HFFc6 (cell line): ENCODE data around the gene ZNF142. TPM values are rescaled to one million over a fixed set of nuclear protein-coding genes. Genes with fewer than 3 reads are reported as not detected.

Experiments
- DNase-seq: peaks from one replicate; pipeline ENCODE4 v3.0.0-alpha.2; 2018
- H3K27ac Mint-ChIP-seq: 2 replicates; pipeline ENCODE4 v1.8.0; 2020; ENCODE audit warnings: mild to moderate bottlenecking, mixed read lengths
- H3K27me3 Mint-ChIP-seq: 2 replicates; pipeline ENCODE4 v1.8.0; 2021; ENCODE audit warnings: mild to moderate bottlenecking, moderate library complexity, mixed read lengths; ENCODE audit not compliant: insufficient read depth
- H3K36me3 Mint-ChIP-seq: 2 replicates; pipeline ENCODE4 v1.8.0; 2021; ENCODE audit warnings: low read depth, mixed read lengths
- H3K4me1 Mint-ChIP-seq: 2 replicates; pipeline ENCODE4 v1.8.0; 2020; ENCODE audit warnings: low read depth, mixed read lengths
- H3K4me3 Mint-ChIP-seq: 2 replicates; pipeline ENCODE4 v1.8.0; 2020; ENCODE audit warnings: mild to moderate bottlenecking, moderate library complexity, mixed read lengths
- H3K9me3 Mint-ChIP-seq: 2 replicates; pipeline ENCODE4 v1.8.0; 2020; ENCODE audit warnings: mild to moderate bottlenecking, mixed read lengths
- total RNA-seq, 6 experiments: library from RNA; stranded (reverse); fragmentation: NEBNext Ultra II Directional; extraction: Animal tissue kit (Norgen Biotek cat#: 25700); gene quantifications; 2 replicates in 1 of 6; 3 replicates in 5 of 6; pipeline ENCODE4 v1.2.3, GENCODE V29; 2021
- TF ChIP-seq, protein P1 (sequence below): fragments of 200-600 bp; sonication (generic); IDR thresholded peaks from 2 replicates; pipeline ENCODE4 v1.5.0; 2021; ENCODE audit warnings: antibody characterized with exemption, mild to moderate bottlenecking

The ZNF142 gene
- total RNA-seq, 6 experiments from 2014 or later: 21.2 to 24.9 (median 23.5) TPM

DNA sequence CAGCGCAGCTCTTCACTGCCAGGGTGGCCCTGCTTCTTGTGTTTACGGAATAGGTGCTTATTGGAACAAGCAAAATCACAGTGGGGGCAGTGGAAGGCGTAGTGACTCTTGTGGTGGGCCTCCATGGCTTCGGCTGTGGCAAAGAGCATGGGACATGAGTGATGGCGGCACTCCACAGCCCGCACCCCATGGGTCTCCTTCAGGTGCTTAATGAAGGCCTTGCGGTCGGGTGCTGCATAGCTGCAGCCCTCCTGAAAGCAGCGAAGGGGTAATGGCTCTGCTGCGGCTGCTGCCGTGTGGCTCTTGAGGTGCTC lies 10.7 kb downstream of the ZNF142 start:
- no peak overlapping the region for H3K4me3 Mint-ChIP-seq
- H3K36me3 Mint-ChIP-seq: peaks cover 22% of the 10 kb centered on the region
- peaks cover 11% of the 10 kb centered on the region for H3K4me1 Mint-ChIP-seq
- no peak overlapping the region for H3K27ac Mint-ChIP-seq
- TF ChIP-seq, protein P1, sequence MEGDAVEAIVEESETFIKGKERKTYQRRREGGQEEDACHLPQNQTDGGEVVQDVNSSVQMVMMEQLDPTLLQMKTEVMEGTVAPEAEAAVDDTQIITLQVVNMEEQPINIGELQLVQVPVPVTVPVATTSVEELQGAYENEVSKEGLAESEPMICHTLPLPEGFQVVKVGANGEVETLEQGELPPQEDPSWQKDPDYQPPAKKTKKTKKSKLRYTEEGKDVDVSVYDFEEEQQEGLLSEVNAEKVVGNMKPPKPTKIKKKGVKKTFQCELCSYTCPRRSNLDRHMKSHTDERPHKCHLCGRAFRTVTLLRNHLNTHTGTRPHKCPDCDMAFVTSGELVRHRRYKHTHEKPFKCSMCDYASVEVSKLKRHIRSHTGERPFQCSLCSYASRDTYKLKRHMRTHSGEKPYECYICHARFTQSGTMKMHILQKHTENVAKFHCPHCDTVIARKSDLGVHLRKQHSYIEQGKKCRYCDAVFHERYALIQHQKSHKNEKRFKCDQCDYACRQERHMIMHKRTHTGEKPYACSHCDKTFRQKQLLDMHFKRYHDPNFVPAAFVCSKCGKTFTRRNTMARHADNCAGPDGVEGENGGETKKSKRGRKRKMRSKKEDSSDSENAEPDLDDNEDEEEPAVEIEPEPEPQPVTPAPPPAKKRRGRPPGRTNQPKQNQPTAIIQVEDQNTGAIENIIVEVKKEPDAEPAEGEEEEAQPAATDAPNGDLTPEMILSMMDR: peak; percentile 44; the same call in 1 of the 2 replicates
- H3K9me3 Mint-ChIP-seq: no peaks in the 10 kb centered on the region
- DNase-seq: no peak
- no peaks in the 10 kb centered on the region; the same call in 1 of the 2 replicates for H3K27me3 Mint-ChIP-seq

- H3K27me3 Mint-ChIP-seq: no peaks in the 10 kb centered on the region; the same call in 1 of the 2 replicates
- H3K4me3 Mint-ChIP-seq: no peak overlapping the region
- H3K27ac Mint-ChIP-seq: no peak overlapping the region; the same call in 1 of the 2 replicates
- peak; percentile 50 for DNase-seq
- H3K9me3 Mint-ChIP-seq: no peaks in the 10 kb centered on the region
- TF ChIP-seq, protein P1: peak; percentile 92
- H3K36me3 Mint-ChIP-seq: peaks cover 22% of the 10 kb centered on the region
- peaks cover 11% of the 10 kb centered on the region for H3K4me1 Mint-ChIP-seq
Observed at GRCh38 chr2:218648088-218648786, 11.2 kb downstream of the ZNF142 start.

DNA sequence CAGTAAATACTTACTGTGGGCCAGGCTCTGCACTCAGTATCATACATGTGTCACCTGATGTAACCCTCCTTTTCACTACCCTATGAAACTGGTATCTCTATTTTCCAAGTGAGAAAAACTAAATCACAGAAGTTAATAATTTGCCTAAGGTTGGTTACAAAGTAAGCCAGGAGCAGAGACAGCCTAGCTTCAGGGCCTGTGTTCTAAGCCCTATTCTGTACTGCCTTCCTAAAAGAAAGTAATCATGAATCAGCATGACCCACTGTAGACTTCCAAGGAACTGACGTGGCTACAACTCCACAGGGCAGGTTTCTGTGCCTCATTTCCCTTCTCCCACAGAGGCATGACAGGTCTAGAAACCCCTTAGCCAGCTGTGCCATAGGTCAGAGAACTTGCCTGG lies 14.3 kb downstream of the ZNF142 start:
- peaks cover 22% of the 10 kb centered on the region for H3K36me3 Mint-ChIP-seq
- TF ChIP-seq, protein P1: no peak
- peak; percentile 66 for DNase-seq

DNA sequence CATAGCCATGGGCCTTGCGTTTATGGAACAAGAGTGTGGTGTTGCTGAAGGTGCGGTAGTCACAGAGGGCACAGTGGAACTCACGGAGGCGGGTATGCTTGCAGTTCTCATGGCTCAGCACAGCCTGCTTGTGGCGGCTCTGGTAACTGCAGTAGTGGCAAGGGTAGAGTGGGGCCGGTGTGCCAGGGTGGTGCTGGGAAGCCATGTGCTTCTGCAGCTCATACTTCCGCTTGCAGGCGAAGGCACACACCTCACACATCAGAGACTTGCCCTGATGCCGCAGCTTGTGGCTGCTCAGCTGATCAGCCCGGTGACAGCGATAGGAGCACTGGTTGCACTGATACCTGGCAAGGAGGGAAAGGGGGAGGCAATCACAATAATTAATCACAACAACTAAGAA lies 14.7 kb downstream of the ZNF142 start:
- Mint-ChIP-seq H3K27me3 (no peaks in the 10 kb centered on the region; the same call in 1 of the 2 replicates), H3K36me3 (peaks cover 22% of the 10 kb centered on the region), H3K9me3 (no peaks in the 10 kb centered on the region), H3K4me1 (peaks cover 11% of the 10 kb centered on the region), H3K27ac (peak overlapping the region; percentile 85), H3K4me3 (no peak overlapping the region)
- TF ChIP-seq, protein P1: peak; percentile 10; the same call in 1 of the 2 replicates
- no peak for DNase-seq

More for the DNA sequence above, 14.3 kb downstream of the ZNF142 start:
- H3K4me3 Mint-ChIP-seq: no peak overlapping the region
- no peaks in the 10 kb centered on the region for H3K9me3 Mint-ChIP-seq
- no peaks in the 10 kb centered on the region; the same call in 1 of the 2 replicates for H3K27me3 Mint-ChIP-seq
- peak overlapping the region; percentile 85 for H3K27ac Mint-ChIP-seq
- peaks cover 11% of the 10 kb centered on the region for H3K4me1 Mint-ChIP-seq

DNA sequence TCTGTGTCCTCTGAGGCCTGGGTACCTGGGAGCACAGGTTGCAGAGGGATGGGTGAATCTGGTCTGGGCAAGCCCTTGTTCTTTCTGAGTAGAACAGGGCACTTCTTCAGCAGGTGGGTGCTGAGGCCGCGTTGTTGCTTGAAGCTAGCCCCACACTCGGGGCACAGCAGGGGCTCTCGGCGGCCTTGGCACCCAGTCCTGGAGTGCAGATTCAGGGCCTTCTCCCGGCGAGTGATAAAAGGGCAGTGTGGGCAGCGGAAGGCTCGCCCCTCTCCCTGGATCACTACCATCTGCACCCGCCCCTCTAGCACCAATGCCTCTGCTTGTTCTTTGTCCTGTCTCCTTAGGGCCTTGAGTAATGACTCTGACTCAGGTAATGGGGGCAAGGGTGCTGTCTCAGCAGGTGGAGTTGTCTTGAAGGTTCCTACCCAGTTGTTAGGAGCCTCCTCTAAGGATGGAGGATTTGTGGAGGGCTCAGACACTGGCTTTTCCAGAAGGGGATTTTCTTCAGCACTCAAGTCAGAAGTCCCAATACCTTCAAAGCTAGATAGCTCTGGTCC lies 15.6 kb downstream of the ZNF142 start:
- TF ChIP-seq, protein P1: no peak
- no peak for DNase-seq
- peaks cover 24% of the 10 kb centered on the region for H3K36me3 Mint-ChIP-seq
- no peaks in the 10 kb centered on the region for H3K9me3 Mint-ChIP-seq
- H3K27ac Mint-ChIP-seq: no peak overlapping the region
- H3K4me1 Mint-ChIP-seq: peaks cover 11% of the 10 kb centered on the region
- no peaks in the 10 kb centered on the region; the same call in 1 of the 2 replicates for H3K27me3 Mint-ChIP-seq
- no peak overlapping the region for H3K4me3 Mint-ChIP-seq
